ENCODE data around the gene TRPV2.

TRPV2 gene

DNA sequence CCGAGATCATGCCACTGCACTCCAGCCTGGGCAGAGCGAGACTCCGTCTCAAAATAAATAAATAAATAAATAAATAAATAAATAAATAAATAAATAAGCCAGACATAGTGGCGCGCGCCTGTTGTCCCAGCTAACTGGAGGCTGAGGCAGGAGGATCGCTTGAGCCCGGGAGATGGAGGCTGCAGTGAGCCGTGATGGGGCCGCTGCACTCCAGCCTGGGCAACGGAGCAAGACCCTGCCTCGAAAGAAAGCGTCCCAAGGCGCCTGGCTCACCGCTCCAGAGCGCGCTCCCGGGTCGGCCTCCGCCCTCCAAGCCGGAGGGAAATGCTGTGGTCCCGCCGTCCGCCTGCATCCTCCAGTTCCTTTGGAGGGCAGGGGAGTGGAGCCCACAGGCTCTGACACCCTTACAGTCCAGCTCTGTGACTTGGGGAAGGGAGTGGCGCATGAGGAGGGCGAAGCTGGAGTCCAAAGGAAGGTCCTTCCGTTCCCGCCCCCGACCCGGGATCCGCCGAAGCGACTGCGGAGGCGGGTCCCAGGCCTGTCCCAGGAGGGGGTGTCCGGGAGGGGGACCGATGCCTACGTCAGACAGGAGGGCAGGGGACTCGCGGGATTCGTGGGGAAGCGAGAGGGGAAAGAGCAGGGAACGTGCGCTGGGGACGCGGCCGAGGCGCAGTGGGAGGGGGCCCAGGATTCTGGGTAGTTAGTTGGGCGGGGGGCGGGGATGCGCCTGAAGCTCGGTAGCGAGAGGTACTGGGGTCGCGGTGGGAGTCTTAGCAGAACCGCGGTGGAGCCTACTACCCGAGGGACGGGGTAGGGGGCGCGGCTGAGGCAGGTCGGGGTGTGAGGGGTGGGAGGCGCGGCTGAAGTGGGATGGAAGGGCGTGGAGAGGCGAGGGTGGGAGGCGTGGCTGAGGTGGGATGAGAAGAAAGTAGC is 8.4 kb upstream of the TRPV2 start:
- in situ Hi-C loops (cut with MboI; ENCODE audit: low sequenced_read_pairs): no loop called here

DNA sequence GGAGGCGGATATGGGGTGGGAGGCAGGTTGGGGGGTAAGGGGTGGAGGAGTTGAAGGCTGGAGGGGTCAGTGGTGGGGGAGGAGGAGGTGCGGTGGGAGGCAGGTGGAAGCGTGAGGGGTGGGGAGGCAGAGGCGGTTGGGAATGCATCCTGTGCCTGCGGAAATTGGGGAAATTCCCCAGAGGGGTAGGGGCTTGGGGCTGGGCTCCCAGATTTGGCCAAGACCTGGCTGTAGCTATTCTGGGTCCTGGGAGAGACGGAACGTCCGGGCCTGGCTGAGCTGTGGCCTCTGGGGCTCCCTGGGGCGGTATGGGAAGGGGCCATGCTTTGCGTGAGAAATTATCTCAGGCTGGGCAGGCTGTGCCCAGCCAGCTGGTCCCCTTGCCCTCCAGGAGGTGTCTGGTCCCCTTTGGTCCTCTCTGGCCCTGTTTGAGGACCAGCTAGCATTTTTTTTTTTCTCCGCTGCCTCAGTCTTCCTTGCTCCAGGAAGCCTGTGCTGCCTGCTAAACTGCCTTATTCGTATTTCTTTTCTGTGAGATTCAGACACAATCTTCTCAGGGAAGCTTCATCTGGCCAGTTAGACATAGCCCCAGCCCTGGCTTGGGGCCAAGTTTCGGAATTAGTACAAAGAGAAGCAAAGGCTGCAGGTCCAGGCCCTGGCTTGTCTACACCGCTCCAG is 7.3 kb upstream of the TRPV2 start:
- in situ Hi-C loops (cut with MboI; ENCODE audit: low sequenced_read_pairs): no loop called here

DNA sequence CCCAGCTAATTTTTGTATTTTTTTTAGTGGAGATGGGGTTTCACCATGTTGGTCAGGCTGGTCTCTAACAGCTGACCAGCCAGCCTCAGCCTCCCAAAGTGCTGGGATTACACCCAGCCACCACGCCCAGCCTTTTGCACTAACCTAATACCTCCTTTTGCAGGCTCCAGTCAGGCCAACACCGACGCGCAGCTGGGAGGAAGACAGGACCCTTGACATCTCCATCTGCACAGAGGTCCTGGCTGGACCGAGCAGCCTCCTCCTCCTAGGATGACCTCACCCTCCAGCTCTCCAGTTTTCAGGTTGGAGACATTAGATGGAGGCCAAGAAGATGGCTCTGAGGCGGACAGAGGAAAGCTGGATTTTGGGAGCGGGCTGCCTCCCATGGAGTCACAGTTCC is 2.0 kb downstream of the TRPV2 start:
- in situ Hi-C loops (cut with MboI; ENCODE audit: low sequenced_read_pairs): no loop called here

DNA sequence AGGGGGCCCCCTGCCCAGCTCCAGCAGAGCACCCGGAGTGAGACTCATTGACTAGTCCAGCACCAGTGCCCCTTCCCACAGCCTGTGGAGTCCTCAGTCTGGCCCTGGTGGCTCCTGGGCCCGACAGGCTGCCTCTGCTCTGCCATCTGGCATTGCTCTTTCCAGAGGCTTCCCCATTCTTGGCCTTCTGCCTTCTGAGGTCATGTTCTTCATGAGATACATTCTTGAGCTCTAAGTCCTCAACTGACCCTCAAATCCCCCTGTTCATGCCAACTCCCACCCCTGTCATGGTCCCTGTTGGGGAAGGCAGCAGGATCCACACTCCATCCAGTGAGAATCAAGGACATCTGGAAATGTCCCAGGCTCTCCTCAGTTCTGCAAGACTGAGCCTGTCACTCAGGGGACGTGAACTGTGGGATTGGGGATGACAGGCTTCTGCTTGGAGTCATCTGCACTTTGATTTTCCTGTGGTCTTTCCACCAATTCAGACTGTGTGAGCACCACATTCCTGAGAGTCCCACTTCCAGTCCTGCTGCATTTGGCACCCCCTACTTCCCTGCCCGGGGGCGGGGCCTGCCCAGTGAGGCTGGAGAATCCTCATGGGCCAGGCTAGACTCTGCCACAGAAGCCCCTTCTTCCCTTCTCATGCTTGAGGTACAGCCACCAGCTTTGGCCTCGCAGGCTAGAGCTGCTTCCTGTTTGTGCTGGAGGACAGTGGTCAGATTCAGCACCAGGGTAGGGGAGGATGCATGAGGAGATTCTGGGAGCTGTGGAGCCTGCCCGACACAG is 2.7 kb downstream of the TRPV2 start:
- in situ Hi-C loops (cut with MboI; ENCODE audit: low sequenced_read_pairs): no loop called here

DNA sequence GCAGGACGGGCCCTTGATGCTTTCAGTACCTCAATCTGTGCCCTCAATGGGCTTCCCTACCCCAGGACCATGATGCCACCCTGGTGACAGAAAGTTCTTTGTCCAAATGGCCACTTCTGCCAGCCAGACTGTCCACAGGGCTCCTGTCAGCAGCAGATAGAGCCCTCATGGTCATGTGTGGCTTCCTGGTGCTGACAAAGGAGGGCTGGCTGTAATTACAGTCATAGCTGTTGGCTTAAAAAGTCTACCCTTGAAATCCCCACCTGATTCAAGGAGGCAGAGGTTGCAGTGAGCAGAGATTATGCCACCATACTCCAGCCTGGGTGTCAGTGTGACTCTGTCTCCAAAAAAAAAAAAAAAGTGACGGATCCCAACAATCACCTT is 3.3 kb downstream of the TRPV2 start:
- in situ Hi-C loops (cut with MboI; ENCODE audit: low sequenced_read_pairs): no loop called here

DNA sequence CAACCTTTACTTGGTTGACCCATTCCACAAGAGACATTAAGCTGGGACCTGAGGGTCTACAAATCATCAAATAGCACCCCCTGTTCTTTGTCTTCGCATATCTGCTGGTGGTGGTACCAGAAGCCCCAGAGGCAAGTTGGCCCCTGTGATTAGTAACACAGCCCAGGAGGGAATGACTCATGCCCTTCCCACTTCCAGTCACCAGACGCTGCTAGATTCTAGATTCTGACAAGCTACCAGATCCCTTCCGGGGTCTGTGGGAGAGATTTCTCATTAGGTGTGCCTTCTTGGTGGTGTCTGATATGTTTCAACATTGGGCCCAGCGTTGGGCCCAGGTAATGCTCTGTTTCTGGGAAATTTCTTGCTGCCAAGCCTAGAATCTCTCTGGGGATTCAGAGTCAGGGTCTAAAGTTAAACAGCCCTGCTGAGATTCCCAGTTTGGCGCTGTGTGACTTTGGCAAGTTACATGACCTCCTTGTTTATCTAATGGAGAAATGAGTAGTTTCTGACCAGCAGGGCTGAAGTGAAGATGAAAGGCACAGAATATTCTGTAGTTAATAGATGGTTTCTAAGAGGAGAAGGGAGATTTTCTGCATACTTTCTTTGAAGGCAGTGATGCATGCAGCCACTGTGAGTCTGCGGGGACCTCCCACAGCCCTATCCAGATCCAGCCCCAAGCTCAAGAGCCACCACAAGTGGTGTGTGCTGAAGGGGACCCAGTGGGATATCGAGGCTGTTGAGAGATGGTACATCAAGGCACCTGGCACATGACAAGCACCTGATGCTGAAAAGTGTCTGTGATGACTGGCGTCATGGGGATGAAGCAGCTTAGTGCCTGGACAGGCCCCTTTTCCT is 3.9 kb downstream of the TRPV2 start:
- in situ Hi-C loops (cut with MboI; ENCODE audit: low sequenced_read_pairs): no loop called here

DNA sequence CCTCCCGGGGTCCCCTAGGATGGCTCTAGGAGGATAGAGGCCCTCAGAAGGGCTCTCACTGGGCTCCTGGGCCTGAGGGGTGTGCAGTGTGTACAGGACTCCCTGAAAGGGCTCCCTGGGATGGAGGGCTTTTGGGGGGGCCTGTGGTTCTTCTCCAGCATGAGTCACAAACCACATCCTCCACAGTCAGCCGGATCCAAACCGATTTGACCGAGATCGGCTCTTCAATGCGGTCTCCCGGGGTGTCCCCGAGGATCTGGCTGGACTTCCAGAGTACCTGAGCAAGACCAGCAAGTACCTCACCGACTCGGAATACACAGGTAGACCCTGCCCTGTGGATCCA is 4.5 kb downstream of the TRPV2 start:
- in situ Hi-C loops (cut with MboI; ENCODE audit: low sequenced_read_pairs): no loop called here

DNA sequence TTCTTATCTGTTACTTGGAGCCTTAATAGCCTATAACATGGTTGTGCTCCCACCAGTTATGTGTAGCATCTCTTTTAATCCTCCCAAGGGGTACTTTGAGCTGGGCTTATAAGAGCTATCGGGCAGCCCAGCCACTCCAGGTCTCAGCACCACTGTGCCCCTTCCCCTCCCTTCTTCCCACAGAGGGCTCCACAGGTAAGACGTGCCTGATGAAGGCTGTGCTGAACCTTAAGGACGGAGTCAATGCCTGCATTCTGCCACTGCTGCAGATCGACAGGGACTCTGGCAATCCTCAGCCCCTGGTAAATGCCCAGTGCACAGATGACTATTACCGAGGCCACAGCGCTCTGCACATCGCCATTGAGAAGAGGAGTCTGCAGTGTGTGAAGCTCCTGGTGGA is 7.0 kb downstream of the TRPV2 start:
- in situ Hi-C loops (cut with MboI; ENCODE audit: low sequenced_read_pairs): no loop called here

DNA sequence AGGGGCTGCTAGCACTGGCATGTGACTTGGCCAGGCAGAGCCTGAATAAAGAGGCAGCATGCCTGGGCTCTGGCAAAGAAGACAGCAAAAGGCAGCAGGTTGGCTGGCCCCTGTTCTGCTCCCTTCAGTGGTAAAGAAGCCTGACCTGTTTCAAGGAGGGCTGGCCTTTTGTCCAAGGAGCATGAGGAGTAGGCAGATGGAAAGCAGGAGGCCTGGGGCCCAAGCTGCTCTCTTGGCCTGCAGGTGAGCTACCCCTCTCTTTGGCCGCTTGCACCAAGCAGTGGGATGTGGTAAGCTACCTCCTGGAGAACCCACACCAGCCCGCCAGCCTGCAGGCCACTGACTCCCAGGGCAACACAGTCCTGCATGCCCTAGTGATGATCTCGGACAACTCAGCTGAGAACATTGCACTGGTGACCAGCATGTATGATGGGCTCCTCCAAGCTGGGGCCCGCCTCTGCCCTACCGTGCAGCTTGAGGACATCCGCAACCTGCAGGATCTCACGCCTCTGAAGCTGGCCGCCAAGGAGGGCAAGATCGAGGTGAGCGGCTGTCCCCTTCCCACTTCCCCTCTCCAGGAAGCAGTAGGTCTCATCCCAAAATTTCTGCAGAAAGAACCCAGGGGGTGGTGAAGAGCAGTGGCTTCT is 8.0 kb downstream of the TRPV2 start:
- in situ Hi-C loops (cut with MboI; ENCODE audit: low sequenced_read_pairs): no loop called here

DNA sequence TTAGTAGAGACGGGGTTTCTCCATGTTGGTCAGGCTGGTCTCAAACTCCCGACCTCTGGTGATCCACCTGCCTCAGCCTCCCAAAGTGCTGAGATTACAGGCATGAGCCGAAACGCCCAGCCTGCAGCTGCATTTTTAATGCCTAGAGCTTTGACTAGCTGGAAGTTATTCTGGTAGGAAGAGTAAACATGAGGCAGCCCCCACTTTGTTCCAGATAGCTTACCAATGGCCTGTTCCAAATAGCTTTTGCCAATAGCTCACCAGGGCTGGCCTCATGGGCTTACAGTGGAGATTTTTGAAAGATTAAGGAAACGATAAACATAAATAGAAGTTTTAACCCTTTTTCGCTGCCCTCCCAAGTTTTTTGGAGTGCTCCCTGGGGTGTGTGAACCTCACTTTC is 9.8 kb downstream of the TRPV2 start:
- in situ Hi-C loops (cut with MboI; ENCODE audit: low sequenced_read_pairs): no loop called here

DNA sequence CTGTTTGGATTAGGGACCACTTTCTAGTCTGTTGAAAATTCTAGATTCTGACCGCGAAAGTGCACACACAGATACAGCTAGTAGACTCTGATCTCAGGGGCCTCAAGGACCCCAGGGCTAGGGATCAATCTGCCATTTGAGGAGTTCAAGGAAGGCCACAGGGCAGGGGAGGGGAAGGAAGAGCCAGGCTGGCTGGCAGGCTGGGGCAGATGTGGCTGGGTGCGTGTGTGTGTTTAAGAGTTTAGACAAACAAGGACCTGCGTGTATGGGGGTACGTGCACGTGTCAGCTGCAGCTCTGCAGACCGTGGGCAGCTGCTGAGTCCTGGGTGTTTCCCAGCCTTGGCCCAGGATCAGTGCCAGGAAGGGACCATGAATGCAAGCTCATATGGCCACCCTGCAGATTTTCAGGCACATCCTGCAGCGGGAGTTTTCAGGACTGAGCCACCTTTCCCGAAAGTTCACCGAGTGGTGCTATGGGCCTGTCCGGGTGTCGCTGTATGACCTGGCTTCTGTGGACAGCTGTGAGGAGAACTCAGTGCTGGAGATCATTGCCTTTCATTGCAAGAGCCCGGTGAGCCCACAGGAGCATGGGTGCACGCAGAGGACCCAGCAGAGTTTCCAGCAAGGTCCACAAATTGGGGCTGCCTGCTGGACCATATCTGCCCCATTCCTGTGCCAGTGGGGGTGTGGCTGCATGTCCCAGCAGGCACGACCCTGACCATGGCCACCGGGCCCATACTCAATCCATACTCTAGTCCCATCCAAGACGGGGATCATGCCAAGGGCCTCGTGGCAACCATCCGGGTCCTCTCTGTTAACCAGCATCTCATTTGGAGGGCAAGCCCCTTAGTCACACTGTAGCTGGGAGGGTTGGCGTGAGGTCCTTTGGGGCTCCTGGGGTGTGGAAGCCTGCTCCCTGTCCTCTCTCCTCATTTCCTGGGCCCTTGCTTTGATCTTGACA is 10.6 kb downstream of the TRPV2 start:
- in situ Hi-C loops (cut with MboI; ENCODE audit: low sequenced_read_pairs): no loop called here

DNA sequence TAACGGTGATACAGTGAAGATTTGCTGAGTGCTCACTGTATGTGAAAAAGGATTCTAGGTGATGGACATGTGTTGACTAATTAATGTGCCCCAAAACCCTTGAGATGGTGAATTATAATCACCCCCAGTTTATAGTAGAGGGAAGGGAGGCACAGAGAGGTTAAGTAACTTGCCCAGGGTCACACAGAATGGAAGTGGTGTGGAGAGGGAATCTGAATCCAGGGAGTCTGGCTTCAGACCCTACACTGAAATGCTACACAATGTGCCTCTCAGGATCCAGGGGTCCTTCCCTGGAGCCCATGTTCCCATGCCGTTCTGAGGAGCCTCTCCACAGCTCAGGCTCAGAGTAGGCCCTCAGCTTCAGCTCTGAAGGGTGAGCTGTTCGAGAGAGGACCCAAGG is 11.6 kb downstream of the TRPV2 start:
- in situ Hi-C loops (cut with MboI; ENCODE audit: low sequenced_read_pairs): no loop called here

DNA sequence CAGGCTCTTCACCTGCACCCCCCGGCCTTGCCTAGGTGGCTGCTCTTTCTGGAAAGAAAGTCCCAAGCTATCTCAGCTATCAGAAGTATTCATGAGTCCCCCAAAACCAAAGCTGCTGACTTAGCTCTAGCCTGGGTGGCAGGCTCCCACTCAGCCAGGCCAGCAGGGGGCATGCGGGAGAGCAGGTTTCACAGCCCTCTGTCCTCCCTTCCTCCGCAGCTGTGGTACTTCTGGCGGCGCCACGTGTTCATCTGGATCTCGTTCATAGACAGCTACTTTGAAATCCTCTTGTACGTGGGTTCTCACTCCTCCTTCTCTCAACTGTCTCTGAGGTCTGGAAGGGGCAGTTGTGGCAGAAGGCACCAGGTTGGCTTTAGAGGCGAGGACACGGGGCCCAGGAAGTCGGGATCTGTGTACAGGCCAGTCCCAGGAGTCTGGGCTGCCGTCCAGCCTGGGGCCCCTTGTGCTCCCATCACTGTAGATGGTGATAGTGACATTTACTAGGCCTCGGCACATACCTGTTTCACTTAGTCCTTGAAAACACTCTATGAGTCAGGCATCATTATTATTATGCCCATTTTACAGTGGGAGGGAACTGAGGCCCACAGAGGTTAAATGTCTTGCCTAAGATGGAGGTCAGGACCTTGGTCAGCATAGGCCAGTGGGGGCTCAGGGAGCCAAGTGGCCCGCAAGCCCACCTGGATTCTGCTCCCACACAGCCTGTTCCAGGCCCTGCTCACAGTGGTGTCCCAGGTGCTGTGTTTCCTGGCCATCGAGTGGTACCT is 12.9 kb downstream of the TRPV2 start:
- in situ Hi-C loops (cut with MboI; ENCODE audit: low sequenced_read_pairs): no loop called here

DNA sequence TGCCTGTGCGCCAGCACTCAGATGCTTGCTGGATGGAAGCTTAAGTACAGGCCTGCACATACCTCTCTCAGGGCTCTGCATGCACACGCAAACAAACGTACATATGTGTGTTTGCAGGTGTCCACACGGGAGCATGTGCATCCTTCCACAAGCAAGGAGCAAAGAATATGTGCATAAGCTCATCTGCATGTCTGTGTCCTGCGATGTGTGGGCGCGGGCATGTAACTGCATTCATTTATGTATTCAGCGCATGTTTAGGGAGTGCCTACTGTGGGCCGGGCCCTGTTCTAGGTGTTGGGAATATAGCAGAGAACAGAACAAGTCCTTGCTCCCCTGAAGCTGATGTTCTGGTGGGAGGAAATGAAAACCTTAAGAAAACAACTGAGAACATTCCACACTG is 13.7 kb downstream of the TRPV2 start:
- in situ Hi-C loops (cut with MboI; ENCODE audit: low sequenced_read_pairs): no loop called here

DNA sequence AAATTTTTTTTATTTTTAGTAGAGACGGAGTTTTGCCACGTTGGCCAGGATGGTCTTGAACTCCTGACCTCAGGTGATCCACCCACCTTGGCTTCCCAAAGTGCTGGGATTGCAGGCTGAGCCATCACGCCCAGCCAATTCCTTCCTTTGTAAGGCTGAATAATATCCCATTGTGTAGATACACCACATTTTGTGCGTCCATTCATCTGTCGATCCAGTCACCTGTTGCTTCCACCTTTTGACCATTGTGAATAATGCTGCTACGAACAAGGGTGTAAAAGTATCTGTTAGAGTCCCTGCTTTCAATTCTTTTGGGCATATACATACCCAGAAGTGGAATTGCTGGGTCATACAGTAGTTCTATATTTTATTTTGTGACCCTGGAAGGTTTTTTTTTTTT is 15.3 kb downstream of the TRPV2 start:
- in situ Hi-C loops (cut with MboI; ENCODE audit: low sequenced_read_pairs): no loop called here

DNA sequence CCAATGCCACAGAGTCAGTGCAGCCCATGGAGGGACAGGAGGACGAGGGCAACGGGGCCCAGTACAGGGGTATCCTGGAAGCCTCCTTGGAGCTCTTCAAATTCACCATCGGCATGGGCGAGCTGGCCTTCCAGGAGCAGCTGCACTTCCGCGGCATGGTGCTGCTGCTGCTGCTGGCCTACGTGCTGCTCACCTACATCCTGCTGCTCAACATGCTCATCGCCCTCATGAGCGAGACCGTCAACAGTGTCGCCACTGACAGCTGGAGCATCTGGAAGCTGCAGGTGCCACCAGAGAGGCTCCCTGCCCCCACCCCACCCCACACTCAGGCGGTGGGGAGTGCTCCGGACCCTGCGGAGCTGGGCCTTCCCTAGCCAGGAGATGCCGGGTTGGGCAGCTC is 16.6 kb downstream of the TRPV2 start:
- in situ Hi-C loops (cut with MboI; ENCODE audit: low sequenced_read_pairs): no loop called here

DNA sequence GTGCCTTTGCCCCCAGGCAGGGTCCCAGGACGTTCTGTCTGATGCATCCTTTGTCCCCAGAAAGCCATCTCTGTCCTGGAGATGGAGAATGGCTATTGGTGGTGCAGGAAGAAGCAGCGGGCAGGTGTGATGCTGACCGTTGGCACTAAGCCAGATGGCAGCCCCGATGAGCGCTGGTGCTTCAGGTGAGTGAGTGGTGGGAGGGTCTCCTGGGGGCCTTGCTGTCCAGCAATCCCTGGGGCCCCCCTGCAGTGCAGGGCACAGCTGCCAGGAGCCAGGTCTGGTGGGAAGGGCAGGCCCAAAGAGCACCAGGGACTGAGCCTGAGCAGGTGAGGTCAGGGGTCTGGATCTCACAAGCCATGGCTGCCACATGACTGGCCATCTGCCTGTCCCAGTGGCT is 18.1 kb downstream of the TRPV2 start:
- in situ Hi-C loops (cut with MboI; ENCODE audit: low sequenced_read_pairs): no loop called here

DNA sequence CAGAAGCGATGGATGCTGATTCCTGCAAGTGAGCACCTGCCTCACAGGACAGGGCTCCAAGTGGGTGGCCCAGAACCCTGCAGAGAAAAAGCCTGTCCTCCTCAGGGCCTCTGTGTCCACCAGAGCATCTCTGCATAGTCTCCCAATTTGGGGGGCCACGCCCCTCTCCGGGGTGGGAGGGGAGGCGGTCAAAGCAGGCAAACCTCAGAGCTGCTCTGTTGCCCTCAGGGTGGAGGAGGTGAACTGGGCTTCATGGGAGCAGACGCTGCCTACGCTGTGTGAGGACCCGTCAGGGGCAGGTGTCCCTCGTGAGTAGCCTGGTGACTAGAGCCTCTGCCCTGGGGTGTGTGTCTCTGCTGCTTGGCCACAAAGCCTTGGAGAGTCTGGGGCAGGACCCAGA is 19.3 kb downstream of the TRPV2 start:
- in situ Hi-C loops (cut with MboI; ENCODE audit: low sequenced_read_pairs): no loop called here

All from hTERT RPE-1 (cell line).